Left lung (tissue), 10 donors: ENCODE data around the gene ADAM33. TPM values are rescaled to one million over a fixed set of nuclear protein-coding genes. Genes with fewer than 3 reads are reported as not detected.

Experiments
- ATAC-seq: fragments of 200-7000 bp; cut with Tn5 transposase; one replicate; pipeline ENCODE4 v1.9.1; 2020; ENCODE audit warnings: moderate library complexity
- DNase-seq, 4 donors: peaks; one replicate each; pipeline ENCODE4 v3.0.0-alpha.2; 2013 to 2020
- H3K27ac ChIP-seq, 2 donors: fragments of 200-600 bp; sonication (generic) in 1 of 2; one replicate each; pipeline versions ENCODE4 v1.5.0 to v1.8.0; 2020 to 2021
- H3K27me3 ChIP-seq, 2 donors: fragments of 200-600 bp; sonication (generic) in 1 of 2; one replicate each; pipeline versions ENCODE4 v1.5.0 to v1.8.0; 2020 to 2021
- H3K36me3 ChIP-seq, 2 donors: fragments of 200-600 bp; sonication (generic) in 1 of 2; one replicate each; pipeline versions ENCODE4 v1.5.0 to v1.8.0; 2020 to 2021
- H3K4me1 ChIP-seq, 2 donors: fragments of 200-600 bp; one replicate each; pipeline ENCODE4 v1.8.0; 2021
- H3K4me3 ChIP-seq, 2 donors: fragments of 200-600 bp; sonication (generic) in 1 of 2; one replicate each; pipeline versions ENCODE4 v1.5.0 to v1.8.0; 2020 to 2021; ENCODE audit warnings: mild to moderate bottlenecking in 1 of 2
- H3K9me3 ChIP-seq, 2 donors: fragments of 200-600 bp; sonication (generic) in 1 of 2; one replicate each; pipeline versions ENCODE4 v1.5.0 to v1.8.0; 2020 to 2021
- intact Hi-C, 2 donors: fragments of 100-400 bp; cut with DNase I; formaldehyde crosslinking; loops; one replicate each; pipeline versions ENCODE4 v1.11.2 to v1.14.2; 2022
- polyA plus RNA-seq, 6 donors: library from polyadenylated mRNA; unstranded; fragments of 120-200 nt; gene quantifications; one replicate each; pipeline ENCODE4 v1.2.1, GENCODE V29; 2013; ENCODE audit not compliant: insufficient read length in 6 of 6
- total RNA-seq, 2 donors: library from RNA; stranded (reverse); fragmentation: NEBNext Ultra II Directional; extraction: Animal tissue kit (Norgen Biotek cat#: 25700); gene quantifications; one replicate each; pipeline ENCODE4 v1.2.1, GENCODE V29; 2021
- TF ChIP-seq, protein P1 (sequence below), 2 donors: fragments of 200-600 bp; sonication (generic) in 1 of 2; IDR thresholded peaks; one replicate each; pipeline versions ENCODE4 v1.5.0 to v1.8.0; 2021; ENCODE audit warnings: antibody characterized with exemption in 2 of 2
- donor health status: DM: no; HTN: yes; CAD: no.
- donor health status: DM: no; HTN: no; CAD: no.

The ADAM33 gene
- total and polyA plus RNA-seq, 8 donors, result 7.4 to 18.6 (median 11.6) TPM

GRCh38 chr20:3671986-3672546 is 9.7 kb downstream of the ADAM33 start:
- Histone ChIP-seq H3K4me3 (no peak overlapping the region), H3K27ac (no peak overlapping the region), H3K4me1 (peaks cover 2 to 20% of the 10 kb centered on the region in 2 donors), H3K27me3 (peaks cover 36 to 82% of the 10 kb centered on the region in 2 donors), H3K36me3 (no peaks in the 10 kb centered on the region), H3K9me3 (no peaks in the 10 kb centered on the region)
- ATAC-seq (no peak), DNase-seq (no peak)
- intact Hi-C loops, result no loop called here
- TF ChIP-seq, protein P1, sequence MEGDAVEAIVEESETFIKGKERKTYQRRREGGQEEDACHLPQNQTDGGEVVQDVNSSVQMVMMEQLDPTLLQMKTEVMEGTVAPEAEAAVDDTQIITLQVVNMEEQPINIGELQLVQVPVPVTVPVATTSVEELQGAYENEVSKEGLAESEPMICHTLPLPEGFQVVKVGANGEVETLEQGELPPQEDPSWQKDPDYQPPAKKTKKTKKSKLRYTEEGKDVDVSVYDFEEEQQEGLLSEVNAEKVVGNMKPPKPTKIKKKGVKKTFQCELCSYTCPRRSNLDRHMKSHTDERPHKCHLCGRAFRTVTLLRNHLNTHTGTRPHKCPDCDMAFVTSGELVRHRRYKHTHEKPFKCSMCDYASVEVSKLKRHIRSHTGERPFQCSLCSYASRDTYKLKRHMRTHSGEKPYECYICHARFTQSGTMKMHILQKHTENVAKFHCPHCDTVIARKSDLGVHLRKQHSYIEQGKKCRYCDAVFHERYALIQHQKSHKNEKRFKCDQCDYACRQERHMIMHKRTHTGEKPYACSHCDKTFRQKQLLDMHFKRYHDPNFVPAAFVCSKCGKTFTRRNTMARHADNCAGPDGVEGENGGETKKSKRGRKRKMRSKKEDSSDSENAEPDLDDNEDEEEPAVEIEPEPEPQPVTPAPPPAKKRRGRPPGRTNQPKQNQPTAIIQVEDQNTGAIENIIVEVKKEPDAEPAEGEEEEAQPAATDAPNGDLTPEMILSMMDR (IDR thresholded peaks at IDR 0.05), result no peak

GRCh38 chr20:3670945-3671344 is 10.9 kb downstream of the ADAM33 start:
- H3K27ac ChIP-seq, result no peak overlapping the region
- H3K36me3 ChIP-seq, result no peaks in the 10 kb centered on the region
- H3K4me1 ChIP-seq, result peaks cover 2 to 14% of the 10 kb centered on the region in 2 donors
- no peak overlapping the region for H3K4me3 ChIP-seq
- H3K9me3 ChIP-seq, result no peaks in the 10 kb centered on the region
- TF ChIP-seq, protein P1 (IDR thresholded peaks at IDR 0.05), result no peak
- peaks cover 31 to 82% of the 10 kb centered on the region in 2 donors for H3K27me3 ChIP-seq
- intact Hi-C loops, result no loop called here
- no peak for DNase-seq
- ATAC-seq, result no peak

DNA sequence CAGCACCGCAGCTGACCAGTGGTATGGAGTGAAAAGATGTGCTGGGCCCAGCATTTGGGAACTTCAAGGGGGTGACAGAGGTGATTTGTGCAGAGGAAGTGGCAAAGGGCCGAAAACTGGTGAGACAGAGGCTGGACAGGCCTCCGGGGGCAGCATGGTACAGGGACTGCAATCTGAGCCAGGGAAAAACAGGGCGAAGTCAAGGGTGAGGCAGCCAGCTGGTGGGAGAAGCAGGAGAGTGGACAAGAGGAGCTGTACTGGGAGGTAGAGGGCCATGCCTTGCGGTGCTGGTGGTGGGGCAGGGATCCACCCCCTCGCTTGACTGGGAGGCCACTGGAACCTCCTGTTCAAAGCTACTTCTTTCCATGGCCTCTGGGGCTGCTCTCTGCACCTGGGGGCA is 11.3 kb downstream of the ADAM33 start:
- Histone ChIP-seq H3K4me3 (no peak overlapping the region), H3K4me1 (peaks cover 2 to 14% of the 10 kb centered on the region in 2 donors), H3K27ac (no peak overlapping the region), H3K36me3 (no peaks in the 10 kb centered on the region), H3K9me3 (no peaks in the 10 kb centered on the region), H3K27me3 (peaks cover 30 to 82% of the 10 kb centered on the region in 2 donors)
- TF ChIP-seq, protein P1 (IDR thresholded peaks at IDR 0.05), result no peak
- intact Hi-C loops, result no loop called here
- DNase-seq, result no peak
- no peak for ATAC-seq

DNA sequence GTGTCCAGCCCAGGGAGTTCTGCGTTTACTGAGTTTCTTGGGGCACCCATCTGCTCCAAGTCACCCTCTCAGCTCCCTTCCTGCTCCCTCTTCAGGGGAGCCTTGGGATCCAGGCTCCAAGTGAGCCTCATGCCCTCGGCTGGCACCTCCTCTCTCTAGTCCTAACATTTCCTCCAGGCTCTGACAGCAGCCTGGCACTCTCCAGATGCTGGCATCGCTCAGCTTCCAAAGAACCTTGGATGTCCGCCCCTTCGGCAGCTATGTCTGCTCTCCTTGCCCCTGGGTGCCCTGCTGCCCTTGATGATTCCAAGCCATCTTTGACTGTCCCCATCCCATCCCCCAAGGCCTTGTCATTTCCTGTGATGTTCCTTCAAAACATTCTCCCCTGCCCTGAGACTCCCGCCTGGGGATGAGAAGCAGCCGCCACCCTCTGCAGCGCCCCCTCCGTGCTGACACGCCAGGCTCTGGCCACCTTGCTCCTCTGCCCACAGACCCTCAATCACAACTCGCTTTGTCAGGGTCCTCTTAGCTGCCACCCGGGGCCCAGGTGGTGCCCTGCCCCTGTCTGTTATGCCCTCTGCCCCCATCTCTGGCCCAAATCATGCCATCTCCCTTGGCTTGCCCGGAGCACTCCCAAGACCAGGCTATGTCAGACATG is 12.0 kb downstream of the ADAM33 start:
- Histone ChIP-seq H3K4me3 (no peak overlapping the region), H3K36me3 (no peaks in the 10 kb centered on the region), H3K27ac (no peak overlapping the region), H3K4me1 (peaks cover 2 to 14% of the 10 kb centered on the region in 2 donors), H3K9me3 (no peaks in the 10 kb centered on the region), H3K27me3 (peaks cover 30 to 76% of the 10 kb centered on the region in 2 donors)
- DNase-seq, result no peak
- TF ChIP-seq, protein P1 (IDR thresholded peaks at IDR 0.05), result no peak
- intact Hi-C loops, result no loop called here
- no peak for ATAC-seq

GRCh38 chr20:3667434-3668037 is 14.3 kb downstream of the ADAM33 start:
- H3K36me3 ChIP-seq, result no peaks in the 10 kb centered on the region
- H3K4me3 ChIP-seq, result no peak overlapping the region
- ATAC-seq (no peak), DNase-seq (no peak)
- TF ChIP-seq, protein P1 (IDR thresholded peaks at IDR 0.05), result no peak
- H3K27me3 ChIP-seq, result peaks cover 9 to 64% of the 10 kb centered on the region in 2 donors
- no peak overlapping the region for H3K27ac ChIP-seq
- no peaks in the 10 kb centered on the region for H3K9me3 ChIP-seq
- intact Hi-C loops, result no loop called here
- peaks cover 0 to 5% of the 10 kb centered on the region in 2 donors for H3K4me1 ChIP-seq
